Small intestine (tissue), 7 donors: ENCODE measurements around the gene MUCL3. TPM values are rescaled to one million over a fixed set of nuclear protein-coding genes. Genes with fewer than 3 reads are reported as not detected.
A peak's percentile ranks its signal among the peaks of the same experiment; 100 is the strongest.
"Not testable (repeated sequence)": the region's sequence is repeated elsewhere in the genome, so short reads cannot be mapped to it uniquely, and the experiment has no call there.

Experiments
- DNase-seq, 2 donors: peaks; one replicate each; pipeline versions ENCODE4 v3.0.0 to v3.0.0-alpha.2; 2013
- FAIRE-seq: peaks from 2 replicates; lab custom pipeline; 2012; peaks lifted over from hg19 to GRCh38; lab: Jason Lieb, UNC
- H3K27ac ChIP-seq, 3 donors: one replicate each; pipeline ENCODE4 v1.5.1; 2013; ENCODE audit warnings: low read length in 2 of 3, mild to moderate bottlenecking in 2 of 3, control low read depth in 1 of 3, inconsistent platforms in 1 of 3, low read depth in 1 of 3, moderate library complexity in 1 of 3
- H3K27me3 ChIP-seq, 3 donors: one replicate each; pipeline ENCODE4 v1.6.1; 2013; ENCODE audit warnings: low read length in 3 of 3, inconsistent platforms in 1 of 3; ENCODE audit not compliant: control insufficient read depth in 3 of 3, insufficient read depth in 3 of 3
- H3K36me3 ChIP-seq, 3 donors: one replicate each; pipeline ENCODE4 v1.6.1; 2013; ENCODE audit warnings: low read length in 3 of 3, inconsistent platforms in 1 of 3, low read depth in 1 of 3, mild to moderate bottlenecking in 1 of 3, moderate library complexity in 1 of 3; ENCODE audit not compliant: control insufficient read depth in 3 of 3, insufficient read depth in 2 of 3
- H3K4me1 ChIP-seq, 3 donors: one replicate each; pipeline ENCODE4 v1.6.1; 2013; ENCODE audit warnings: low read length in 2 of 3, inconsistent platforms in 1 of 3, low read depth in 1 of 3, mild to moderate bottlenecking in 1 of 3, moderate library complexity in 1 of 3; ENCODE audit not compliant: control insufficient read depth in 3 of 3, insufficient read depth in 2 of 3
- H3K4me3 ChIP-seq, 3 donors: one replicate each; pipeline ENCODE4 v1.5.1; 2013; ENCODE audit warnings: low read length in 3 of 3, control low read depth in 1 of 3, inconsistent platforms in 1 of 3, low read depth in 1 of 3, mild to moderate bottlenecking in 1 of 3, moderate library complexity in 1 of 3
- H3K9me3 ChIP-seq, 2 donors: one replicate each; pipeline ENCODE4 v1.6.1; 2013; ENCODE audit warnings: low read depth in 1 of 2, low read length in 1 of 2; ENCODE audit not compliant: control insufficient read depth in 2 of 2, insufficient read depth in 1 of 2
- WGBS, 3 donors: extraction: QIAGEN DNeasy Blood & Tissue Kit; methylation state at CpG; one replicate each; pipeline ENCODE4 v1.1.7; 2013; 5-methylcytosine and 5-hydroxymethylcytosine counted together
- polyA plus RNA-seq, 4 donors: library from polyadenylated mRNA; stranded (reverse) in 3 of 4; unstranded in 1 of 4; fragments of 200-250 nt in 3 of 4; fragments of 120-200 nt in 1 of 4; gene quantifications; one replicate each; pipeline versions ENCODE4 v1.2.1 to v1.2.3, GENCODE V29; 2013
- donor health status: healthy with polysubstance abuse.
- donor health status: control.
- donor health status: control.
- donor health status: Bipolar disorder and iron deficiency.
- donor health status: healthy.

The MUCL3 gene
- polyA plus RNA-seq, 4 donors = 0.01 to 1.1 (median 0.57) TPM

DNA sequence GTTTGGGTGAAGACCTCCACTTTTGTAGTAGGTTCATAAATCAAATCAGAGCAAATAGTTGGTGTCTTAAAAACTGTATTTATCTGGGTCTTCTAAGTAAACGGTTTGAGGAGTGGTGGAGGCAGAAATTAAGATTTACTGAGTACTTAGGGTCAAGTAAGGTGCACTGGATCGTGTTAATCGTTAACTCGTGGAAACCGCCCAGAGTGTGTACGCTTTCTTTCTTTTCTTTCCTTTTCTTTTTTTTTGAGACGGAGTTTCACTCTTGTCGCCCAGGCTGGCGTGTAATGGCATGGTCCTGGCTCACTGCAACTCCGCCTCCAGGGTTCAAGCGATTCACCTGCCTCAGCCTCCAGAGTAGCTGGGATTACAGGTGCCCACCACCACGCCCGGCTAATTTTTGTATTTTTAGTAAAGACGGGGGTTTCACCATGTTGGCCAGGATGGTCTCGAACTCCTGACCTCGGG is 33.4 kb upstream of the MUCL3 start:
- H3K9me3 ChIP-seq, FAIRE-seq, H3K27me3 ChIP-seq: not testable (repeated sequence)
- Histone ChIP-seq H3K27ac (peak overlapping the region in 2 of 3 donors; percentile 60 to 64), H3K4me3 (peak overlapping the region in 2 of 3 donors; percentile 68 to 73), H3K4me1 (peaks cover 0 to 10% (median 3%) of the 10 kb centered on the region in 3 donors), H3K36me3 (peaks cover 0 to 23% (median 2%) of the 10 kb centered on the region in 3 donors)
- WGBS, 3 donors = 8 to 35% (median 24%) methylated on average over 16 of the region's 16 CpGs
- DNase-seq = peak; percentile 69 to 73

GRCh38 chr6:30907758-30908591 is 32.8 kb upstream of the MUCL3 start, which contains the start of gene GTF2H4:
TSS of gene GTF2H4 (plus strand) at chr6:30908207.
- Histone ChIP-seq H3K36me3 (peaks cover 0 to 27% (median 2%) of the 10 kb centered on the region in 3 donors), H3K27me3 (no peaks in the 10 kb centered on the region), H3K4me1 (peaks cover 0 to 10% (median 3%) of the 10 kb centered on the region in 3 donors), H3K4me3 (peak within 1 kb of the TSS; percentile 40 to 73 (median 68)), H3K27ac (peak within 1 kb of the TSS in 2 of 3 donors; percentile 60 to 64), H3K9me3 (no peaks in the 10 kb centered on the region)
- no peak for FAIRE-seq
- peak; percentile 97 to 100 for DNase-seq
- WGBS, 3 donors = 0 to 1% (median 1%) methylated on average over 49 of the region's 49 CpGs

DNA sequence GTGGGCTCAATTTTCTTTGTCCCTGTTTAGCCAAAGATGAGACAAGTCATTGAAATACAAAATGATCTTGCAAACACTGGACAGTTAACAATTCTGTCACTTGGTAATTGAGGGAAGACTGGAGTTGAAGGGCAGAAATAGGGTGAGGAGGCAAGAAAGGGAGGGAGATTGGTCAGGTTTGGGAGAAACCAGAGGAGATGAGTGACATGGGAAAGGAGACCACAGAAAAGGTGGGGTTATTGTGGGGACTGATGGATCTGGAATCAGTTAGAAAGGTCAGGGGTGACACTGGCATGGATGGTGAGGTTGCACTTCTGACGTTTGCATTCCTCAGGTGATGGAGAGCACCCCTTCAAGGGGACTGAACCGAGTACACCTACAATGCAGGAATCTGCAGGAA is 32.1 kb upstream of the MUCL3 start:
- DNase-seq (no peak), FAIRE-seq (no peak)
- H3K9me3 ChIP-seq = no peaks in the 10 kb centered on the region
- H3K4me1 ChIP-seq = peaks cover 0 to 17% (median 3%) of the 10 kb centered on the region in 3 donors
- H3K27ac ChIP-seq = no peak overlapping the region
- WGBS, 3 donors = 20 to 32% (median 27%) methylated on average over 2 of the region's 2 CpGs
- peaks cover 0 to 32% (median 2%) of the 10 kb centered on the region in 3 donors for H3K36me3 ChIP-seq
- no peaks in the 10 kb centered on the region for H3K27me3 ChIP-seq
- H3K4me3 ChIP-seq = peak overlapping the region in 2 of 3 donors; percentile 68 to 73

DNA sequence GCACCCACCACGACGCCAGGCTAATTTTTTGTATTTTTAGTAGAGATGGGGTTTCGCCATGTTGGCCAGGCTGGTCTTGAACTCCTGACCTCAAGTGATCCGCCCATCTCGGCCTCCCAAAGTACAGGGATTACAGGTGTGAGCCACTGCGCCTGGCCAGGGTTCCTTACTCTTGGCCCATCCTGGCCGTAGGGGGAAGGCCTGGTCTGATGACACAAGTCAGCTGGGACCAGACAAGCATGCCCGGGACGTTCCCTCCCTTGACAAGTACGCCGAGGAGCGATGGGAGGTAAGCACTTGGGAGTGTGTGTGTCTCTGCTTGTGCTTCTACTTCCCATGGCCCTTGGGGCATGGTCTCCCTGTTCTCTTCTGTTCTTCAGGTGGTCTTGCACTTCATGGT is 30.3 kb upstream of the MUCL3 start:
- H3K9me3 ChIP-seq, H3K27me3 ChIP-seq, H3K27ac ChIP-seq, H3K4me3 ChIP-seq, DNase-seq, FAIRE-seq: not testable (repeated sequence)
- peaks cover 0 to 35% (median 2%) of the 10 kb centered on the region in 3 donors for H3K36me3 ChIP-seq
- WGBS, 3 donors = 92 to 93% (median 92%) methylated on average over 12 of the region's 12 CpGs
- H3K4me1 ChIP-seq = peaks cover 0 to 26% (median 3%) of the 10 kb centered on the region in 3 donors

DNA sequence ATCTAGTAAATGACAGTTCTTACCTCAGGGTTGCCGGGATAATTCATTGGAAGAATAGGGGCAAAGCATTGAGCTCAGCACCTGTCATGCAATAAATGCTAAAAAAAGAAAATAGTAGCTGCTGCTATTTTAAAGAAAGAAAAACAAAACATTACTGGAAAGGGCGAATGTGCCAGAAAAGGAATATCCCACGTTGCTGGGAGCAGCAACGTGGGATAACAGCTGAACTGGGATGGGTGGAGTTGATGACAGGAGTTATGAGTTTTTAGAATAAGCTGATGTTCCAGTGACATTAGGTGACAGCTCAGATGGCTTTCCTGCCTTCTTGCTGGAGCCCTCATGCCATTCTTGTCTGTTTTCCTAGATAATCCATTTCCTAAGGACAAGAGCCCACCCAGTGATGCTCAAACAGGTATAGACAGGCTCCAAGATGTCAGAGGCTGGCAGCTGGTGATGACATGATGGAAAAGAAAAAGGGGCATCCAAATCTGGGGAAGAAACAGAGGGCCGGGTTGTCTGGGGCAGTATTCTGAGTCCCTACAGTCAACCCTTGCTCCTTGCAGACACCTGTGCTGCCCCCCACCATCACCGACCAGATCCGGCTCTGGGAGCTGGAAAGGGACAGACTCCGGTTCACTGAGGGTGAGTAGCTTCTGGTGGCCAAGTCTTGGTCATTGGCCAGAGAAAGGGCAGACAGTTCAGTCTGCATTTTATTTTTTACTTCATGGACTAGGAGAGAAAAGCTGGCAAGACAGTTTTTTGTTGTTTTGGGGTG is 27.8 kb upstream of the MUCL3 start:
- Histone ChIP-seq H3K36me3 (peaks cover 0 to 55% (median 5%) of the 10 kb centered on the region in 3 donors), H3K9me3 (no peaks in the 10 kb centered on the region), H3K4me1 (peaks cover 0 to 34% (median 3%) of the 10 kb centered on the region in 3 donors), H3K27ac (peak overlapping the region in 2 of 3 donors; percentile 91 to 97), H3K4me3 (no peak overlapping the region), H3K27me3 (no peaks in the 10 kb centered on the region)
- DNase-seq (no peak), FAIRE-seq (no peak)
- WGBS, 3 donors = 78 to 85% (median 78%) methylated on average over 8 of the region's 8 CpGs

GRCh38 chr6:30913721-30914075 is 27.1 kb upstream of the MUCL3 start:
- WGBS, 3 donors = 1 to 7% (median 2%) methylated on average over 31 of the region's 31 CpGs

DNA sequence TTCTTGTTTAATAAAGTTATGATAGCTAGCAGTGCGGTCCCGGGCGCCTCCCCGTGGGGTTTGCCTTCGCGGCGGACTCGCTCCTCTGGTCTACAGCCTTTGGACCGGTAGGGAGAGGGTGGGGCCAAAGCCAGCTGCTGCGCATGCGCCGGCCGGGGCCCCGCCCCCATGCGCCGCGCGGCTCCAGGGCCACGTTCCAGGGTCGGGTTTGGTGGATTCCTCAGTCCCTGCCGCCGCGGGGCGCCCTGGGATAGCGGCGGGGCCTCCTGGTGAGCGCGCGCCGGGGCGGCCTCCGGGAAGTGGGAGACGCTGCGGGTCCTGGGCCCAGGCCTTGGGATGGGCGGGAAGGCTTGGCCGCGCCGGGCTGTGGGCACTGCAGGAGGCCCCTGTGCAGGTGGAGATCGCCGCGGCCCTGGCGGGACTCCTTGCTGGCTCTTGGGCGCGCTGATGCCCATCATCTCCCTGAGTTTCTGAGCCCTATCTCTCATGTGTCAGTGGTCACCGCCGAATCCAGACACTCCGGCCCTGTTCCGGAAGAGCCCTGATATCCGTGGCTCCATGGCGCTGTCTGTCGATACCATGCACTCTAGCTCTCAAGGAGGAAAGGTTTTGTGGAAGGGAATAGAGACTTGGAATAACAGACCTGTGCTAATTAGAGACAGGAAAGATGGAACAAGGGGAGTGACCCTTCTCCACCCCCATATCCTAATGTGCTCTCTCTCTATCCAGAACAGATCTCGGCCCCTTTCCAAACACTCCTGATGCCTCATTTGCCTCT is 26.5 kb upstream of the MUCL3 start, which contains the start of gene VARS2:
Gene VARS2, plus strand, starts transcription at position 163 of the 778 bp plus-strand sequence. Its CDS starts 599 bp downstream, at position 762.
- FAIRE-seq = no peak
- Histone ChIP-seq H3K27me3 (no peaks in the 10 kb centered on the region), H3K4me1 (peaks cover 0 to 25% (median 0%) of the 10 kb centered on the region in 3 donors), H3K27ac (peak within 1 kb of the TSS; percentile 90 to 97 (median 92)), H3K36me3 (peaks cover 0 to 63% (median 12%) of the 10 kb centered on the region in 3 donors), H3K9me3 (no peaks in the 10 kb centered on the region), H3K4me3 (peak within 1 kb of the TSS; percentile 51 to 74 (median 74))
- 0 to 1% (median 1%) methylated on average over 26 to 52 of the region's 52 CpGs for WGBS, 3 donors
- peak; percentile 96 to 99 for DNase-seq

More at GRCh38 chr6:30913721-30914075, 27.1 kb upstream of the MUCL3 start:
- Histone ChIP-seq H3K36me3 (peaks cover 0 to 58% (median 10%) of the 10 kb centered on the region in 3 donors), H3K9me3 (no peaks in the 10 kb centered on the region), H3K4me3 (peak overlapping the region; percentile 51 to 74 (median 60)), H3K27ac (peak overlapping the region; percentile 90 to 97 (median 91)), H3K27me3 (no peaks in the 10 kb centered on the region), H3K4me1 (peaks cover 0 to 31% (median under 1%) of the 10 kb centered on the region in 3 donors)
- no peak for DNase-seq
- FAIRE-seq = no peak
